ENCODE measurements around the gene CLSTN2.

GRCh38 chr3:140593766-140594165 is 658.8 kb downstream of the CLSTN2 start:
- TF ChIP-seq TAF1 (IDR thresholded peaks at IDR 0.05; ENCODE audit: borderline replicate concordance, insufficient read depth, low read length): no peak
- TF ChIP-seq, protein P1, sequence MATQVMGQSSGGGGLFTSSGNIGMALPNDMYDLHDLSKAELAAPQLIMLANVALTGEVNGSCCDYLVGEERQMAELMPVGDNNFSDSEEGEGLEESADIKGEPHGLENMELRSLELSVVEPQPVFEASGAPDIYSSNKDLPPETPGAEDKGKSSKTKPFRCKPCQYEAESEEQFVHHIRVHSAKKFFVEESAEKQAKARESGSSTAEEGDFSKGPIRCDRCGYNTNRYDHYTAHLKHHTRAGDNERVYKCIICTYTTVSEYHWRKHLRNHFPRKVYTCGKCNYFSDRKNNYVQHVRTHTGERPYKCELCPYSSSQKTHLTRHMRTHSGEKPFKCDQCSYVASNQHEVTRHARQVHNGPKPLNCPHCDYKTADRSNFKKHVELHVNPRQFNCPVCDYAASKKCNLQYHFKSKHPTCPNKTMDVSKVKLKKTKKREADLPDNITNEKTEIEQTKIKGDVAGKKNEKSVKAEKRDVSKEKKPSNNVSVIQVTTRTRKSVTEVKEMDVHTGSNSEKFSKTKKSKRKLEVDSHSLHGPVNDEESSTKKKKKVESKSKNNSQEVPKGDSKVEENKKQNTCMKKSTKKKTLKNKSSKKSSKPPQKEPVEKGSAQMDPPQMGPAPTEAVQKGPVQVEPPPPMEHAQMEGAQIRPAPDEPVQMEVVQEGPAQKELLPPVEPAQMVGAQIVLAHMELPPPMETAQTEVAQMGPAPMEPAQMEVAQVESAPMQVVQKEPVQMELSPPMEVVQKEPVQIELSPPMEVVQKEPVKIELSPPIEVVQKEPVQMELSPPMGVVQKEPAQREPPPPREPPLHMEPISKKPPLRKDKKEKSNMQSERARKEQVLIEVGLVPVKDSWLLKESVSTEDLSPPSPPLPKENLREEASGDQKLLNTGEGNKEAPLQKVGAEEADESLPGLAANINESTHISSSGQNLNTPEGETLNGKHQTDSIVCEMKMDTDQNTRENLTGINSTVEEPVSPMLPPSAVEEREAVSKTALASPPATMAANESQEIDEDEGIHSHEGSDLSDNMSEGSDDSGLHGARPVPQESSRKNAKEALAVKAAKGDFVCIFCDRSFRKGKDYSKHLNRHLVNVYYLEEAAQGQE (IDR thresholded peaks at IDR 0.05; ENCODE audit: insufficient read depth in 1 of 2, low read depth in 2 of 2, low read length in 2 of 2): no peak
